HL-60/S4 (cell line): Measurements from ENCODE around the gene CD7.

ENCODE experiments used
- in situ Hi-C: fragments of 300-500 bp; cut with MboI; formaldehyde crosslinking; loops from 2 replicates; pipeline ENCODE4 v1.14.3; 2022; ENCODE audit warnings: low sequenced_read_pairs

The CD7 gene

GRCh38 chr17:82317394-82318168 is at the start of gene CD7:
Gene CD7, minus strand, starts transcription at chr17:82317608. Its CDS starts 113 bp downstream, at chr17:82317495.
- in situ Hi-C loops, result no loop called here

GRCh38 chr17:82366749-82367148 is 49.3 kb upstream of the CD7 start:
- in situ Hi-C loops, result no loop called here

GRCh38 chr17:82365606-82366295 is 48.3 kb upstream of the CD7 start:
- in situ Hi-C loops, result no loop called here

GRCh38 chr17:82361885-82362633 is 44.7 kb upstream of the CD7 start:
- in situ Hi-C loops, result no loop called here

GRCh38 chr17:82359451-82360074 is 42.2 kb upstream of the CD7 start:
- in situ Hi-C loops, result loop anchor here (10.0 kb wide), 1 partner anchor 405 kb away; no protein-coding TSS in a partner anchor

- in situ Hi-C loops, result loop anchor here (10.0 kb wide), 1 partner anchor 406 kb away; no protein-coding TSS in a partner anchor
These were observed 41.3 kb upstream of the CD7 start, which contains the start of gene TEX19 for GRCh38 chr17:82358465-82359350. Gene TEX19, plus strand, starts transcription at chr17:82359247. Its CDS starts 2,904 bp downstream, at chr17:82362151.

- in situ Hi-C loops, result loop anchor here (10.0 kb wide), 1 partner anchor 407 kb away; no protein-coding TSS in a partner anchor
These were observed 40.0 kb upstream of the CD7 start for GRCh38 chr17:82357394-82357793.

GRCh38 chr17:82356845-82357355 is 39.5 kb upstream of the CD7 start:
- in situ Hi-C loops, result loop anchor here (10.0 kb wide), 1 partner anchor 408 kb away; no protein-coding TSS in a partner anchor

GRCh38 chr17:82355770-82356427 is 38.5 kb upstream of the CD7 start:
- in situ Hi-C loops, result loop anchor here (10.0 kb wide), 1 partner anchor 409 kb away; no protein-coding TSS in a partner anchor

- in situ Hi-C loops, result loop anchor here (10.0 kb wide), 1 partner anchor 410 kb away; no protein-coding TSS in a partner anchor
These were observed 37.4 kb upstream of the CD7 start for GRCh38 chr17:82354804-82355308.

- in situ Hi-C loops, result loop anchor here (10.0 kb wide), 1 partner anchor 411 kb away; no protein-coding TSS in a partner anchor
These were observed 36.1 kb upstream of the CD7 start for GRCh38 chr17:82353484-82353883.

GRCh38 chr17:82351713-82352488 is 34.5 kb upstream of the CD7 start:
- in situ Hi-C loops, result loop anchor here (10.0 kb wide), 1 partner anchor 413 kb away; no protein-coding TSS in a partner anchor

- in situ Hi-C loops, result loop anchor here (10.0 kb wide), 1 partner anchor 414 kb away; no protein-coding TSS in a partner anchor
These were observed 33.9 kb upstream of the CD7 start for GRCh38 chr17:82351254-82351712.

- in situ Hi-C loops, result loop anchor here (10.0 kb wide), 1 partner anchor 414 kb away; no protein-coding TSS in a partner anchor
These were observed 33.0 kb upstream of the CD7 start for GRCh38 chr17:82350182-82351030.

- in situ Hi-C loops, result no loop called here
These were observed 31.9 kb upstream of the CD7 start for GRCh38 chr17:82349287-82349701.

GRCh38 chr17:82348866-82349265 is 31.5 kb upstream of the CD7 start:
- in situ Hi-C loops, result no loop called here
